ENCODE results near the gene RBM8A. TPM values are rescaled to one million over a fixed set of nuclear protein-coding genes. Genes with fewer than 3 reads are reported as not detected.

Gene RBM8A
- total RNA-seq, 1 donor from 2014 or later, result 86.8 TPM

- TF ChIP-seq, protein P1, sequence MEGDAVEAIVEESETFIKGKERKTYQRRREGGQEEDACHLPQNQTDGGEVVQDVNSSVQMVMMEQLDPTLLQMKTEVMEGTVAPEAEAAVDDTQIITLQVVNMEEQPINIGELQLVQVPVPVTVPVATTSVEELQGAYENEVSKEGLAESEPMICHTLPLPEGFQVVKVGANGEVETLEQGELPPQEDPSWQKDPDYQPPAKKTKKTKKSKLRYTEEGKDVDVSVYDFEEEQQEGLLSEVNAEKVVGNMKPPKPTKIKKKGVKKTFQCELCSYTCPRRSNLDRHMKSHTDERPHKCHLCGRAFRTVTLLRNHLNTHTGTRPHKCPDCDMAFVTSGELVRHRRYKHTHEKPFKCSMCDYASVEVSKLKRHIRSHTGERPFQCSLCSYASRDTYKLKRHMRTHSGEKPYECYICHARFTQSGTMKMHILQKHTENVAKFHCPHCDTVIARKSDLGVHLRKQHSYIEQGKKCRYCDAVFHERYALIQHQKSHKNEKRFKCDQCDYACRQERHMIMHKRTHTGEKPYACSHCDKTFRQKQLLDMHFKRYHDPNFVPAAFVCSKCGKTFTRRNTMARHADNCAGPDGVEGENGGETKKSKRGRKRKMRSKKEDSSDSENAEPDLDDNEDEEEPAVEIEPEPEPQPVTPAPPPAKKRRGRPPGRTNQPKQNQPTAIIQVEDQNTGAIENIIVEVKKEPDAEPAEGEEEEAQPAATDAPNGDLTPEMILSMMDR (IDR thresholded peaks at IDR 0.05), result no peak
- Mint-ChIP-seq H3K27ac (ENCODE audit: unreplicated experiment) (peak overlapping the region; percentile 97), H3K4me1 (ENCODE audit: low read depth) (peaks cover 63% of the 10 kb centered on the region), H3K4me3 (ENCODE audit: unreplicated experiment) (peak overlapping the region; percentile 84), H3K36me3 (ENCODE audit: low read depth) (peaks cover under 1% of the 10 kb centered on the region), H3K27me3 (ENCODE audit: low read depth) (no peaks in the 10 kb centered on the region), H3K9me3 (ENCODE audit: low read depth) (peaks cover 1% of the 10 kb centered on the region)
- no peak for DNase-seq (ENCODE audit: low spot score)
Observed at GRCh38 chr1:145962157-145963102, 35.1 kb upstream of the RBM8A start.

- Mint-ChIP-seq H3K27me3 (ENCODE audit: low read depth) (no peaks in the 10 kb centered on the region), H3K36me3 (ENCODE audit: low read depth) (no peaks in the 10 kb centered on the region), H3K27ac (ENCODE audit: unreplicated experiment) (peak overlapping the region; percentile 57), H3K9me3 (ENCODE audit: low read depth) (no peaks in the 10 kb centered on the region), H3K4me3 (ENCODE audit: unreplicated experiment) (peak overlapping the region; percentile 84), H3K4me1 (ENCODE audit: low read depth) (peaks cover 70% of the 10 kb centered on the region)
- no peak for DNase-seq (ENCODE audit: low spot score)
- TF ChIP-seq, protein P1 (IDR thresholded peaks at IDR 0.05), result no peak
Observed at GRCh38 chr1:145961425-145962156, 34.3 kb upstream of the RBM8A start.

- Mint-ChIP-seq H3K4me3 (ENCODE audit: unreplicated experiment) (peak overlapping the region; percentile 84), H3K27ac (ENCODE audit: unreplicated experiment) (peak overlapping the region; percentile 83), H3K9me3 (ENCODE audit: low read depth) (no peaks in the 10 kb centered on the region), H3K36me3 (ENCODE audit: low read depth) (no peaks in the 10 kb centered on the region), H3K27me3 (ENCODE audit: low read depth) (no peaks in the 10 kb centered on the region), H3K4me1 (ENCODE audit: low read depth) (peaks cover 75% of the 10 kb centered on the region)
- TF ChIP-seq, protein P1 (IDR thresholded peaks at IDR 0.05), result no peak
- DNase-seq (ENCODE audit: low spot score), result no peak
Observed at GRCh38 chr1:145961109-145961424, 33.8 kb upstream of the RBM8A start.

- H3K36me3 Mint-ChIP-seq (ENCODE audit: low read depth), result no peaks in the 10 kb centered on the region
- H3K4me3 Mint-ChIP-seq (ENCODE audit: unreplicated experiment), result peak overlapping the region; percentile 84
- TF ChIP-seq, protein P1 (IDR thresholded peaks at IDR 0.05), result peak; percentile 53
- peak; percentile 94 for DNase-seq (ENCODE audit: low spot score)
- H3K27me3 Mint-ChIP-seq (ENCODE audit: low read depth), result no peaks in the 10 kb centered on the region
- H3K27ac Mint-ChIP-seq (ENCODE audit: unreplicated experiment), result peak overlapping the region; percentile 83
- peaks cover 80% of the 10 kb centered on the region for H3K4me1 Mint-ChIP-seq (ENCODE audit: low read depth)
- no peaks in the 10 kb centered on the region for H3K9me3 Mint-ChIP-seq (ENCODE audit: low read depth)
Observed at GRCh38 chr1:145960468-145961108, 33.3 kb upstream of the RBM8A start.

- peak overlapping the region; percentile 84 for H3K4me3 Mint-ChIP-seq (ENCODE audit: unreplicated experiment)
- no peaks in the 10 kb centered on the region for H3K36me3 Mint-ChIP-seq (ENCODE audit: low read depth)
- no peak overlapping the region for H3K27ac Mint-ChIP-seq (ENCODE audit: unreplicated experiment)
- H3K9me3 Mint-ChIP-seq (ENCODE audit: low read depth), result no peaks in the 10 kb centered on the region
- peaks cover 81% of the 10 kb centered on the region for H3K4me1 Mint-ChIP-seq (ENCODE audit: low read depth)
- TF ChIP-seq, protein P1 (IDR thresholded peaks at IDR 0.05), result no peak
- DNase-seq (ENCODE audit: low spot score), result no peak
- H3K27me3 Mint-ChIP-seq (ENCODE audit: low read depth), result no peaks in the 10 kb centered on the region
Observed at GRCh38 chr1:145959957-145960467, 32.7 kb upstream of the RBM8A start.
